K562 treated with DMSO at 1 percent for 4 hours (cell line): ENCODE results near the gene GRIK3. TPM values are rescaled to one million over a fixed set of nuclear protein-coding genes. Genes with fewer than 3 reads are reported as not detected.

ENCODE experiments used
- total RNA-seq: library from RNA; unstranded; fragments of 300-600 nt; gene quantifications from 2 replicates; pipeline ENCODE4 v1.2.3, GENCODE V29; 2022; ENCODE audit not compliant: insufficient read depth

GRIK3 gene
- total RNA-seq, result not detected in 2 replicates

DNA sequence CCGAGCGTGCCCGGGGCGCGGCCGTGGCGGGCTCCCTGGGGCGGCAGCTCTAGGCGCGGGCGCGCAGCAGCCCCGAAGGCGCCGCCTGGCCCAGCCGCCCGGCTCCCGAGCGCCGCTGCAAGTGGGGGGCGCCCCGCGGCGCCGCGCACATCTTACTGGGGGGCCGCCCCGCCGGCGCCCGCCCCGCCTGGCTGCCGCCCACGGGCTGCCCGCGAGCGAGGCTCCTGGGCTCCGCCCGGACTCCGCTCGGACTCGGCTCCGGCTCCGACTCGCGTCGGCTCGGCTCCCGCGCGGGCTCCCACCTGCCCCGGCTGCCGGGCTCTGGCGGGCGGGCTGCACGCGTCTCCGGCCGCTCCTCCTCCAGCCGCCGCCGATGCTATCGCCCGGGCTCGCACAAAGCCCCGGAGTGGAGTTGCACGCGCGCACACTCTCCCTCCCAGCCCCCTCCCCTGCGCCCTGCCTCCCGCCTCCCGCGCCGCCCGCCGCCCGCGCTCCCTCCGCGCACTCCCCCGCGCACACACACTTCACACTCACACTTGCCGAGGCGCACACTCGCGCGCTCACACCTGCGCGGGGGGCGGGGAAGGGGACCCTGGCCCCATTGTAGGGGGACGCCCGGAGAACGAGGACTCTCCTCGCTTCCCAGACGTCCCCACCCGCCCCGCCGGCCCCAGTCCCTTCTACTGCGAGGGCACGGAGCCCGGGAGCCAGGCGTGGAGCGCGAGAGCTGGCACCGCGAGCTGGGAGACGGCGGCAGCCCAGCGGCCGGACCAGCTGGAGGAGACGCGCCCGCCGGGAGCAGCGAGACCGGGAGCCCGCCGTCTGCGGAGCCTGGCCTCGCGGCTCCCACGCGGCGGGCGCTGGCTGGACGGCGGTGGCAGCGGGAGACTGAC, at the start of gene GRIK3:
Gene GRIK3, minus strand, starts transcription at position 395 of the 893 bp plus-strand sequence. CDS start 407 bp downstream, outside the sequence.

